ENCODE measurements around the gene SCCPDH.
"Not testable (repeated sequence)": the region's sequence is repeated elsewhere in the genome, so short reads cannot be mapped to it uniquely, and the experiment has no call there.

The SCCPDH gene

GRCh38 chr1:246798606-246799496, 74.6 kb downstream of the SCCPDH start:
- in situ Hi-C loops (cut with MboI; ENCODE audit: low sequenced_read_pairs), result no loop called here

- in situ Hi-C loops (cut with MboI; ENCODE audit: low sequenced_read_pairs), result no loop called here
Measured at GRCh38 chr1:246800356-246800755, 76.1 kb downstream of the SCCPDH start.

- in situ Hi-C loops (cut with MboI; ENCODE audit: low sequenced_read_pairs), result no loop called here
Measured at GRCh38 chr1:246800756-246801155, 76.5 kb downstream of the SCCPDH start.

GRCh38 chr1:246801241-246802020, 77.2 kb downstream of the SCCPDH start:
- in situ Hi-C loops (cut with MboI; ENCODE audit: low sequenced_read_pairs), result no loop called here

GRCh38 chr1:246803373-246803772, 79.2 kb downstream of the SCCPDH start:
- in situ Hi-C loops (cut with MboI; ENCODE audit: low sequenced_read_pairs), result no loop called here

DNA sequence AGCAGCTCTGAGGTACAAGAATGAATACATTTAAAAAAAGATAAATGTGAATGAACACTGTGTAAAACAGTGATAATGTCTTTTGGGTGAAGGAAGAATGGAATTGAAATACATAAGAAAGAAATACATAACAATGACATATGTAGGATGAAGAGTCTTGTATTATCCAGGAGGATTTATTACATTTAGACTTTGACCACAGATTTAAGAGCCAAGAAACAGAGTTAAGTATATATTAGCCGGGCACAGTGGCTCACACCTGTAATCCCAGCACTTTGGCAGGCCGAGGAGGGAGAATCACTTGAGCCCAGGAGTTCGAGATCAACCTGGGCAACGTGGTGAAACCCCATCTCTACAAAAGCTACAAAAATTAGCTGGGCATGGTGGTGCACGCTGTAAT, 79.7 kb downstream of the SCCPDH start:
- in situ Hi-C loops (cut with MboI; ENCODE audit: low sequenced_read_pairs), result no loop called here

DNA sequence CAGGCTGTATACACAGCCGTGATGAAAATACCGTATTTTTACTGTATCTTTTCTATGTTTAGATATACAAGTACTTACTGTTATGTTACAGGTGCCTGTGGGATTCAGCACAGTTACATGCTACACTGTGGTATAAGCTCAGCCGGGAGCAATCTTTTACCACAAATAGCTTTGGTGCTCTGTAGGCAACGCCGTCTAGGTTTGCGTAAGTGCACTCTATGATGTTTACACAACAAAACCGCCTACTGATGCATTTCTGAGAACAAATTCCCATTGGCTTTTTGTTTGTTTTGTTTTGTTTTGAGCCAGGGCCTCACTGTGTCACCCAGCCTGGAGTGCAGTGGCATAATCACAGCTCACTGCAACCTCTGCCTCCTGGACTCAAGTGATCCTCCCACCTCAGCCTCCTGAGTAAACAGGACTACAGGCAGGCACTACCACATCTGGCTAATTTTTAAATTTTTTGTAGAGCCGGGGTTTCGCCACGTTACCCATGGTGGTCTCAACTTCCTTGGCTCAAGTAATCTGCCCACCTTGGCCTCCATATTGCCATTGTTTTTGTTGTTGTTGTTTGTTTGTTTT, 81.0 kb downstream of the SCCPDH start:
- in situ Hi-C loops (cut with MboI; ENCODE audit: low sequenced_read_pairs), result no loop called here

- in situ Hi-C loops (cut with MboI; ENCODE audit: low sequenced_read_pairs), result no loop called here
Measured at GRCh38 chr1:246809473-246809872, 85.3 kb downstream of the SCCPDH start.

- in situ Hi-C loops (cut with MboI; ENCODE audit: low sequenced_read_pairs), result no loop called here
Measured at GRCh38 chr1:246811985-246812384, 87.8 kb downstream of the SCCPDH start.

- in situ Hi-C loops (cut with MboI; ENCODE audit: low sequenced_read_pairs), result not testable (repeated sequence)
Measured at GRCh38 chr1:246813325-246813724, 89.1 kb downstream of the SCCPDH start.

GRCh38 chr1:246814890-246815289, 90.7 kb downstream of the SCCPDH start:
- in situ Hi-C loops (cut with MboI; ENCODE audit: low sequenced_read_pairs), result no loop called here

DNA sequence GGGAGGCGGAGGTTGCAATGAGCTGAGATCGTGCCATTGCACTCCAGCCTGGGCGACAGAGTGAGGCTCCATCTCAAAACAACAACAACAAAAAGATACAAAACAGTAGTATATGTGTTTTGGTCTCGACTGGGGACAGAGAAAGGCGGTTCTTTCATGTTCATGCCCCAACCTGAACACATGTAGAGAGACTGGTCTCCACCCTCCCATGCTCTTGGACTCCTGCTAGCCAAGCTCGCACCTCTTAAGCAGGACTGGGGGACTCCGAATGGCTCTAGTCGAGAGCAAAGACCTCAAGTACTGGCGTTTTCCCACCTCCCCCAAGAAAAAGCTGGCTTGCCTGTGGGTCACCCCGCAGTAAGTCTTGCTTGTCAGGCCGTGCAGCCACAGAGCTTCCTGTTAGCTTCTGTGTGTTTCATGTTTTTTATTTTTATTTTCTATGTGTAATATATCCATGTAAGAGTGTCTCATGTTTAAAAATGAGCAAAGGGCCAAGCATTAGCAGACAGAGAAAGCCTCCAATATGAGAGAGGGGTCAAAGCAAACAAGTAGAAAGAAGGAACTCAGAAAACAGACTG, 91.6 kb downstream of the SCCPDH start:
- in situ Hi-C loops (cut with MboI; ENCODE audit: low sequenced_read_pairs), result no loop called here

All from HL-60/S4 treated with retinoic acid at 250 ng/mL for 4 days and 3 days (cell line).